ENCODE measurements around the gene TCEA2. TPM values are rescaled to one million over a fixed set of nuclear protein-coding genes. Genes with fewer than 3 reads are reported as not detected.

TCEA2 gene
- total and polyA plus RNA-seq, 2 of the 13 experiments (the other 11 are each of a cell fraction or from before 2014, with no cell fraction given): 28.1 to 33.7 TPM

- TF ChIP-seq PAWR (CRISPR knock-in tag; IDR thresholded peaks at IDR 0.05; ENCODE audit: borderline replicate concordance): peak; percentile 68; the same call in 1 of the 2 replicates
Observed at GRCh38 chr20:64025101-64025825, 37.7 kb upstream of the TCEA2 start (continued).

GRCh38 chr20:64025826-64026412 is 37.1 kb upstream of the TCEA2 start:
- Histone ChIP-seq H3K4me1 (ENCODE audit: insufficient read depth, low read length) (peaks cover 42% of the 10 kb centered on the region), H3K9me3 (ENCODE audit: low read length) (no peaks in the 10 kb centered on the region), H3K4me3 (replicated peaks in 1 of 3; ENCODE audit: insufficient read depth in 1 of 3, low read depth in 2 of 3, low read length in 3 of 3) (no peak overlapping the region), H3K4me2 (ENCODE audit: low read depth, low read length) (no peak overlapping the region), H3K36me3 (replicated peaks in 1 of 2; ENCODE audit: control insufficient read depth in 1 of 2, insufficient read depth in 2 of 2, low read length in 2 of 2) (peaks cover 55 to 82% of the 10 kb centered on the region in 2 experiments), H3K27me3 (ENCODE audit: control insufficient read depth in 1 of 2, insufficient read depth in 2 of 2, low read length in 2 of 2) (no peaks in the 10 kb centered on the region), H3K79me2 (ENCODE audit: insufficient read depth, low read length) (peaks cover 4% of the 10 kb centered on the region), H4K20me1 (ENCODE audit: insufficient read depth, low read length) (no peaks in the 10 kb centered on the region), H3K27ac (ENCODE audit: extremely low read length, insufficient read depth, low read length) (peak overlapping the region; percentile 92), H3K9ac (ENCODE audit: insufficient read depth, low read depth, low read length) (no peak overlapping the region), H2AFZ (ENCODE audit: low read length) (no peak overlapping the region)
- CTCF ChIA-PET (ENCODE audit: low intra/inter-chr PET ratio, low total read pairs): no interaction called here
- FAIRE-seq (no peak), DNase-seq (ENCODE audit: low spot score) (no peak), ATAC-seq (no peak)
- 99% methylated on average over 29 of the region's 29 CpGs for WGBS (ENCODE audit: low lambda C conversion rate)
- in situ Hi-C loops (cut with HindIII; ENCODE audit: extremely low pct_ligation_motif_present, low pct_unique_long_range_greater_than_20kb) (no loop called here), intact Hi-C loops (cut with micrococcal nuclease; ENCODE audit: unreplicated experiment) (no loop called here)
- POLR2A ChIA-PET: interaction anchor here (1.0 to 5.0 kb wide), 4 partner anchors 8 to 45 kb away, joined by 3 to 81 read pairs (median 12); partner anchors contain the start of genes C20orf204 and PRPF6
- no TSS peak for BruUV-seq (replicated peaks)
- TF ChIP-seq PHF20 (CRISPR knock-in tag; IDR thresholded peaks at IDR 0.05): no peak
- peak; percentile 93 for TF ChIP-seq NFIB (CRISPR knock-in tag; IDR thresholded peaks at IDR 0.05; ENCODE audit: borderline replicate concordance)
- TF ChIP-seq ZNF704 (CRISPR knock-in tag; IDR thresholded peaks at IDR 0.05; ENCODE audit: borderline replicate concordance): no peak
- TF ChIP-seq ZNF543 (CRISPR knock-in tag; IDR thresholded peaks at IDR 0.05): no peak
- peak; percentile 49; the same call in 1 of the 2 replicates for TF ChIP-seq RBFOX2 (IDR thresholded peaks at IDR 0.05; ENCODE audit: low read depth, low read length)
- no peak for TF ChIP-seq ZNF276 (CRISPR knock-in tag; IDR thresholded peaks at IDR 0.05; ENCODE audit: low read depth)
- TF ChIP-seq TOPORS (CRISPR knock-in tag; IDR thresholded peaks at IDR 0.05): no peak
- TF ChIP-seq TERF1 (CRISPR knock-in tag; IDR thresholded peaks at IDR 0.05): no peak
- no peak for TF ChIP-seq POLR2AphosphoS2 (IDR thresholded peaks at IDR 0.05; ENCODE audit: low read depth, low read length)
- TF ChIP-seq BORCS8-MEF2B (CRISPR knock-in tag; IDR thresholded peaks at IDR 0.05): 0 out of 2 replicates have a peak, but pooled peaks have one; percentile 9
- peak; percentile 41; the same call in 1 of the 2 replicates for TF ChIP-seq SRY (CRISPR knock-in tag; IDR thresholded peaks at IDR 0.05)
- peak; percentile 2; the same call in 1 of the 2 replicates for TF ChIP-seq SALL1 (CRISPR knock-in tag; IDR thresholded peaks at IDR 0.05)
- no peak for TF ChIP-seq BRD4 (CRISPR knock-in tag; IDR thresholded peaks at IDR 0.05)
- TF ChIP-seq ELF4 (CRISPR knock-in tag; IDR thresholded peaks at IDR 0.05; ENCODE audit: borderline replicate concordance): no peak
- no peak for TF ChIP-seq ZNF530 (CRISPR knock-in tag; IDR thresholded peaks at IDR 0.05; ENCODE audit: low read depth)
- TF ChIP-seq ZNF296 (CRISPR knock-in tag; conservative IDR thresholded peaks at IDR 0.05): 0 out of 2 replicates have a peak, but pooled peaks have one; percentile 6
